COR-L47 (cell line): ENCODE data around the gene SLC29A3.
A peak's percentile ranks its signal among the peaks of the same experiment; 100 is the strongest.

Source experiments
- DNase-seq: peaks from one replicate; lab custom pipeline; 2025; lab: John Stamatoyannopoulos, UW

SLC29A3 gene

GRCh38 chr10:71370031-71370430 is 51.0 kb downstream of the SLC29A3 start:
- DNase-seq, result no peak

- no peak for DNase-seq
These were observed 52.7 kb downstream of the SLC29A3 start for GRCh38 chr10:71371750-71372166.

GRCh38 chr10:71372882-71373495 is 53.9 kb downstream of the SLC29A3 start:
- DNase-seq, result no peak

GRCh38 chr10:71374481-71375233 is 55.6 kb downstream of the SLC29A3 start:
- DNase-seq, result no peak

GRCh38 chr10:71375952-71376351 is 56.9 kb downstream of the SLC29A3 start:
- no peak for DNase-seq

GRCh38 chr10:71378336-71379117 is 59.5 kb downstream of the SLC29A3 start:
- DNase-seq, result no peak

GRCh38 chr10:71379118-71379766 is 60.2 kb downstream of the SLC29A3 start:
- no peak for DNase-seq

GRCh38 chr10:71380841-71381240 is 61.8 kb downstream of the SLC29A3 start:
- no peak for DNase-seq

- no peak for DNase-seq
These were observed 62.6 kb downstream of the SLC29A3 start for GRCh38 chr10:71381611-71382010.

GRCh38 chr10:71382028-71382427 is 63.0 kb downstream of the SLC29A3 start:
- no peak for DNase-seq

GRCh38 chr10:71382757-71383156 is 63.7 kb downstream of the SLC29A3 start:
- no peak for DNase-seq

GRCh38 chr10:71383972-71384687 is 65.1 kb downstream of the SLC29A3 start:
- peak; percentile 5 for DNase-seq

- no peak for DNase-seq
These were observed 69.1 kb downstream of the SLC29A3 start for GRCh38 chr10:71388171-71388570.

- no peak for DNase-seq
These were observed 69.7 kb downstream of the SLC29A3 start for GRCh38 chr10:71388583-71389310.

GRCh38 chr10:71389768-71390460 is 70.9 kb downstream of the SLC29A3 start:
- DNase-seq, result no peak

GRCh38 chr10:71390461-71390835 is 71.4 kb downstream of the SLC29A3 start:
- no peak for DNase-seq

GRCh38 chr10:71390921-71391690 is 72.0 kb downstream of the SLC29A3 start:
- no peak for DNase-seq

GRCh38 chr10:71391701-71392100 is 72.6 kb downstream of the SLC29A3 start:
- no peak for DNase-seq

GRCh38 chr10:71392292-71392691 is 73.2 kb downstream of the SLC29A3 start:
- DNase-seq, result no peak
